Stimulated activated CD4-positive, alpha-beta T cell treated with anti-CD3 and anti-CD28 coated beads, Interleukin-4, amount 100 ng/mL, for 24 hours (primary cell): ENCODE results near the gene ARID3A.

Source experiments
- DNase-seq: peaks from one replicate; pipeline ENCODE4 v3.0.0-alpha.2; 2020

ARID3A gene

GRCh38 chr19:964761-965694, 39.2 kb downstream of the ARID3A start:
- no peak for DNase-seq

GRCh38 chr19:966485-967088, 40.8 kb downstream of the ARID3A start:
- DNase-seq, result no peak

GRCh38 chr19:970695-971094, 44.9 kb downstream of the ARID3A start:
- no peak for DNase-seq

GRCh38 chr19:971795-972194, 46.0 kb downstream of the ARID3A start:
- DNase-seq, result no peak

GRCh38 chr19:972281-972680, 46.4 kb downstream of the ARID3A start:
- DNase-seq, result no peak

- DNase-seq, result no peak
Observed at GRCh38 chr19:973726-974563, 48.1 kb downstream of the ARID3A start.

GRCh38 chr19:974564-975257, 48.9 kb downstream of the ARID3A start:
- no peak for DNase-seq

GRCh38 chr19:976476-976875, 50.6 kb downstream of the ARID3A start:
- DNase-seq, result no peak

- DNase-seq, result no peak
Observed at GRCh38 chr19:977058-977464, 51.2 kb downstream of the ARID3A start.

GRCh38 chr19:979318-979741, 53.5 kb downstream of the ARID3A start:
- DNase-seq, result no peak

- DNase-seq, result no peak
Observed at GRCh38 chr19:980133-980998, 54.5 kb downstream of the ARID3A start.

GRCh38 chr19:982567-983170, 56.8 kb downstream of the ARID3A start:
- peak; percentile 77 for DNase-seq

- peak; percentile 91 for DNase-seq
Observed at GRCh38 chr19:984165-984967, 58.5 kb downstream of the ARID3A start, which contains the start of gene WDR18. Gene WDR18, plus strand, starts transcription at chr19:984345. Its CDS starts 9 bp downstream, at chr19:984354.

GRCh38 chr19:986083-986482, 60.2 kb downstream of the ARID3A start:
- no peak for DNase-seq

GRCh38 chr19:988081-988480, 62.2 kb downstream of the ARID3A start:
- no peak for DNase-seq

GRCh38 chr19:988510-988909, 62.7 kb downstream of the ARID3A start:
- DNase-seq, result no peak

- no peak for DNase-seq
Observed at GRCh38 chr19:989381-990081, 63.7 kb downstream of the ARID3A start.

- no peak for DNase-seq
Observed at GRCh38 chr19:990119-990571, 64.3 kb downstream of the ARID3A start.

GRCh38 chr19:990746-991145, 64.9 kb downstream of the ARID3A start:
- no peak for DNase-seq
